Mesenteric fat pad (tissue), 1 donor: ENCODE data around the gene TSHZ1. TPM values are rescaled to one million over a fixed set of nuclear protein-coding genes. Genes with fewer than 3 reads are reported as not detected.
A peak's percentile ranks its signal among the peaks of the same experiment; 100 is the strongest.

ENCODE experiments used
- DNase-seq: peaks from one replicate; pipeline ENCODE4 v3.0.0-alpha.2; 2020; ENCODE audit warnings: low spot score
- total RNA-seq: library from RNA; stranded (reverse); fragmentation: NEBNext Ultra II Directional; extraction: Animal tissue kit (Norgen Biotek cat#: 25700); gene quantifications from one replicate; pipeline ENCODE4 v1.2.1, GENCODE V29; 2021
- donor health status: DM: yes; HTN: yes; CAD: no.

TSHZ1 gene
- total RNA-seq, 1 donor from 2014 or later: 20.9 TPM

GRCh38 chr18:75269696-75270095 is 59.1 kb downstream of the TSHZ1 start:
- DNase-seq: no peak

- no peak for DNase-seq
Observed at GRCh38 chr18:75271952-75272351, 61.4 kb downstream of the TSHZ1 start.

DNA sequence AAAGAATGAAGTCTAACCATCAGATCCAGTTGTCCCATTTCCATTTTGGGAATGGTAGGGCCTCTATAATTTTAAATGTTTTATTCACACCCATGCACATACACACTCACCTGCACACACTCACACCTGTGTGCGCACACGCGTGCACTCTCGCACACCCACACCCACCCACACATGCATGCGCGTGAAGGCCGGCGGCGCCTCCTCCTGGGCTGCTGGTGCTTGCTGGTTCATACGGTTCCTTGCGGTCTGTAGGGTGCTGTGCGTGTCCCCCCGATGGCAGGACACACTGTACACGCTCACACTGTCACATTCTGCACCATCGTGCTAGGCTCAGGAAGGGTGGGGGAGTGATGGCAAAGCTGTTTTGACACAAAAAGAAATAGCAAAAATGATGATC is 63.2 kb downstream of the TSHZ1 start:
- no peak for DNase-seq

GRCh38 chr18:75275226-75275625 is 64.6 kb downstream of the TSHZ1 start:
- DNase-seq: no peak

DNA sequence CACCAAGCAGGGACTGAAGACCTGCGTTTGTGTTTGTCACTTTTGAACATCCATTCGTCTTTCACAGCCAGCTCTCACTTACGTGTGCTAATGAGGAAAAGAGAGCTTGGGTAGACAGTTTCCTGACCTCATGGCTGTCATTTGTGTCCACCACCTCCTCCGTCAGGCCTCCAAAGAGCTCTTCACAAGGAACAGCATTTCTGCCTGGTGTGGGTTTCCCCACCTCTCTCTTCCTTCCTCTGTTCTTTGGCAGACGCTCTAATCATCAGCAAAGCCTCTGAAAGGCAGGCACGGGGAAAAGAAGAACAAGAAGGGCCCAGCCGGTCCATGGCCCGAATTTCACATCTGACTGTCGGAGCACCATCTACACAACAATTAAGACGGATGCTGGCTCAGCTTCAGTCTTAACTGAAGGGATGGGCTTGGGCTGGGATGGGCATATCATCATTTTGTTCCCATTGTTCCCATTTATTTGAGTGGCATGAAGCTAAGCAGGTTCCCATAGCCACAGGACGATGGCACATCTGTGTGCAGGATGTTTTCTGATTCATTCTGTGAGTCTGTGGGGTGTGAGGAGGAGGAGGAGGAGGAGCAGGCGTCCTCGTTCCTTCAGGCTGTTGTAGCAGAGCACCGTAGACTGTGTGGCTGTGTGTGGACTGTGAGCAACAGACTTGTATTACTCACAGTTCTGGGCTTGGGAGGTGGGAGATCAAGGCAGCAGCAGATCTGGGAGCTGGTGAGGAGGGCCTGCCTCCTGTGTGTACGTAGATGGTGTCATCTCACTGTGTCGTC is 66.4 kb downstream of the TSHZ1 start:
- DNase-seq: no peak

DNA sequence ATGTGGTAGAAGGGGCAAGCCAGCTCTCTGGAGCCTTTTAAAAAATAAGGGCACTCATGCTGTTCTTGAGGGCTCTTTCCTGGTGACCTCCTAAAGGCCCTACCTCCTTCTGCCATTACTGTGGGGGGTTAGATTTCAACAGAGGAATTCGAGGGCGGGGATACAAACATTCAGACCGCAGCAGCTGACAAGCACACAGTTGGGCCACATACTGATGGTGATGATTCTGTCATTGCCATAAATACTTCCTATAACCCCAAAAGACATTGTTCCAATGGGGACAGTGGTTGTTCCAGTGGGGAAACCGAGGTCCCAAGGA is 67.0 kb downstream of the TSHZ1 start:
- no peak for DNase-seq

DNA sequence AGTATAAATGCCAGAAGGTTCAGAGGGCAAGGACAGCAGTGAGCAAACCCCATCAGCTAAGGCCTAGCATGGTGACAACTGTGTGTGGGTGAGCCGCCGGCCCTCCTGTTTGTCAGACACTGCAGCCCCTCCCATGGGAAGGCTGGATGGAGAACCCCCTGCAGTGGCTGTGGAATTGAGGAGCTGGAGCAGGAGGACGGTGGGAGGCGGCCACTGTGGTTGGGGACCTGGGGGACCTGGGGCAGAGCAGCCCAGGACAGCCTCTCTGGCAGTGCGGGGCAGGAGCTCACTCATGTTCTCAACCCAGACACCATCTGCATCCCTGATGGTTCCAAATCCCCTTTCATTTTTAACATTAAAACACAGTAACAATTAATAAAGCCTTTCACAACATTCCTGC is 68.8 kb downstream of the TSHZ1 start:
- no peak for DNase-seq

- no peak for DNase-seq
Observed at GRCh38 chr18:75280427-75281280, 70.1 kb downstream of the TSHZ1 start.

DNA sequence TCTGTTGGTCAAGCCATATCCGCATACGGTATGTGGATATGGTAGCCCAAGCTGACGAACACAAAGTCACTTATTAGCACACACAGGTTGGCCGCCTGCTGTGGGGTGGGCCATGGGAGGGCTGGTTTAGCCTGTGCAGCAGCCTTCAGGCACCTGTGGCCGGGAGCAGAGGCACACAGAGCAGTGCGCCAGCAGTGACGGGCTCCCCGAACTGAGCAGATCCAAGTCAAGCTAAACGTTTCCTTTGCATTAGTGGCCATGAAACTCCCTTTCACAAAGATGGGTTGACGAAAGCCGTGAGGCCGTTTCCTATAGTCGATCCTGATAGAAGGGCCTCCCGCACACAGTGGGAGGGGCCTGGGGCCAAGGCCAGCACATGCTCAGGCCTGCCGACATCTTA is 72.1 kb downstream of the TSHZ1 start:
- DNase-seq: no peak

- no peak for DNase-seq
Observed at GRCh38 chr18:75283731-75284130, 73.1 kb downstream of the TSHZ1 start.

DNA sequence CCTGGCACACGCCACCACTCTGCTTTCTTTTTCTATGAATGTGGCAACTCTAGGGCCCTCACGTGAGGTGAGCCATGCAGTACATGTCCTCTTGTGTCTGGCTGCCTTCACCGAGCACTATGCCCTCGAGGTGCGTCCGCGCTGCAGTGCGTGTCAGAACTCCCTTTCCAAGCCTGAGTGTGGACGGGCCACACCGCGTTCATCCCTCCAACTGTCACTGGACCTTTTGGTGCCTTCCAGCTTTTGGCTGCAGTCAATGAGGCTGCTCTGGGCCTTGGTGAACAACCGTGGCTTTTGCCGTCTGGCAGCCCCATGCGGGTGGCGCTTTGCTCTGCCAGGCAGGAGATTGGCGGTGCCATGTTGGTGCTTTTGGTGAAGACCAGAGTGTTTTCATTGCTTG is 74.0 kb downstream of the TSHZ1 start:
- no peak for DNase-seq

DNA sequence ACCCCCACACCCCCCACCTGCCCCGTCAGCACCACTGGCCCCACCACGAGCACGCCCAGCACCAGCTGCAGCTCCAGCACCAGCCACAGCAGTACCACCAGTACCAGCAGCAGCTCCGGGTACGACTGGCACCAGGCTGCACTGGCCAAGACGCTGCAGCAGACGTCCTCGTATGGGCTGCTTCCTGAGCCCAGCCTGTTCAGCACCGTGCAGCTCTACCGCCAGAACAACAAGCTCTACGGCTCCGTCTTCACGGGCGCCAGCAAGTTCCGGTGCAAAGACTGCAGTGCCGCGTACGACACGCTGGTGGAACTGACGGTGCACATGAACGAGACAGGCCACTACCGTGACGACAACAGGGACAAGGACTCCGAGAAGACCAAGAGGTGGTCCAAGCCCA is 75.3 kb downstream of the TSHZ1 start:
- DNase-seq: no peak

- DNase-seq: no peak
Observed at GRCh38 chr18:75287006-75287405, 76.4 kb downstream of the TSHZ1 start.

- no peak for DNase-seq
Observed at GRCh38 chr18:75287700-75288099, 77.1 kb downstream of the TSHZ1 start.

DNA sequence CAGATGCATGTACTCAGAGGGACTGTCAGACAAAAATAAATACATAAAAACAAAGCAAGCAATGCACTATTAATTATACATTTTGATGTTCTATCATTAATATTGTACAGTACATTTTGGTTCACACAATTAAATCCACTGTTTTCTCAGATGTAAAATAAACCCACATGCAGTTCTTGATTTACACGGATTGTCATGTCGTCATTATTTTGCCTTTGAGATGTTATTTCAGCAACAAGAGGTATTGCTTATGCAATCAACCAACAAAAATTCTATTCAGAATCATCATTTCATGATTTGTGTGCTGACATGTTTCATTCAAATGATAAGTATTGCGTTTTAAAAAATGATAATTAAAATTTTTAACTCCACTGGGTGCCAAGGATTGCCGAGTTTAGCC is 79.2 kb downstream of the TSHZ1 start:
- no peak for DNase-seq

GRCh38 chr18:75290737-75291358 is 80.3 kb downstream of the TSHZ1 start:
- no peak for DNase-seq

GRCh38 chr18:75291460-75291859 is 80.9 kb downstream of the TSHZ1 start:
- no peak for DNase-seq

GRCh38 chr18:75293591-75293990 is 83.0 kb downstream of the TSHZ1 start:
- no peak for DNase-seq

GRCh38 chr18:75297731-75298130 is 87.1 kb downstream of the TSHZ1 start:
- no peak for DNase-seq

- peak; percentile 81 for DNase-seq
Observed at GRCh38 chr18:75304678-75305557, 94.3 kb downstream of the TSHZ1 start.

DNA sequence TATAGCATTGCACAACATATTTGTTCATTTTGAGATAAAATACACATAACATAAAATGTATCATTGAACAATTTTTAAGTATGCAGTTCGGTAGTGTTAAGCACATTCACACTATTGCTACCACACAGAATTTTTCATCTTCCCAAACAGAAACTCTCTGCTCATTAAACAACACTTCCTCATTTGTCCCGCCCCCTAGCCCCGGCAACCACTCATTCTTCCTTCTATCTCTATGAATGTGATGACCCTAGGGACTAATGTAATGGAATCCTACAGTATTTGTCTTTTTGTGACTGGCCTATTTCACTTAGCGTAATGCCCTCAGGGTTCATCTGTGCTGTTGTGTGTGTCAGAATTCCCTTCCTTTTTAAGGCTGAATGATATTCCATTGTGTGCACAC is 95.4 kb downstream of the TSHZ1 start:
- no peak for DNase-seq
